Panc1 (cell line): ENCODE results near the gene OR6B2. TPM values are rescaled to one million over a fixed set of nuclear protein-coding genes. Genes with fewer than 3 reads are reported as not detected.

Experiments used
- ATAC-seq: fragments of 200-7000 bp; cut with Tn5 transposase; 2 replicates; pipeline ENCODE4 v1.9.1; 2020; ENCODE audit warnings: mild to moderate bottlenecking, moderate library complexity
- BruUV-seq: library from RNA; stranded (reverse); fragments of 400-500 nt; replicated peaks from 2 replicates; lab custom pipeline; 2021; lab: Mats Ljungman, UMichigan
- CTCF ChIA-PET: fragments of 300-600 bp; sonication (Branson Sonifier 250); formaldehyde crosslinking; loops from one replicate; lab custom pipeline; 2022; ENCODE audit warnings: antibody characterized with exemption; lab: Charles Lee
- POLR2A ChIA-PET: fragments of 300-600 bp; sonication (Branson Sonifier 250); formaldehyde crosslinking; loops from one replicate; lab custom pipeline; 2022; ENCODE audit warnings: antibody characterized with exemption; lab: Charles Lee
- DNase-seq: peaks from one replicate; pipeline ENCODE4 v3.0.0-alpha.2; 2010; ENCODE audit warnings: low read depth, low spot score
- H3K27ac ChIP-seq: 2 replicates; pipeline ENCODE4 v1.5.1; 2011; ENCODE audit warnings: mild to moderate bottlenecking, low read length, inconsistent platforms
- H3K27me3 ChIP-seq: fragments of 200-500 bp; sonication (Bioruptor generic); 2 replicates; pipeline ENCODE4 v1.6.0; 2014; ENCODE audit warnings: low read length, inconsistent platforms; ENCODE audit not compliant: control insufficient read depth, insufficient read depth
- H3K36me3 ChIP-seq: fragments of 200-500 bp; sonication (Bioruptor generic); 2 replicates; pipeline ENCODE4 v1.5.1; 2014; ENCODE audit warnings: inconsistent platforms, mild to moderate bottlenecking, low read length, moderate library complexity; ENCODE audit not compliant: control insufficient read depth, insufficient read depth
- H3K4me1 ChIP-seq: 2 replicates; pipeline ENCODE4 v1.5.1; 2011; ENCODE audit warnings: inconsistent platforms, mild to moderate bottlenecking, low read length, moderate library complexity; ENCODE audit not compliant: control insufficient read depth, insufficient read depth
- H3K4me3 ChIP-seq, 2 experiments: 2 replicates each; pipeline ENCODE4 v1.5.1; 2011 to 2012; ENCODE audit warnings: low read depth in 2 of 2, low read length in 2 of 2, mild to moderate bottlenecking in 2 of 2, inconsistent platforms in 1 of 2, moderate library complexity in 1 of 2
- H3K9me3 ChIP-seq: fragments of 200-500 bp; sonication (Bioruptor generic); 2 replicates; pipeline ENCODE4 v1.5.1; 2014; ENCODE audit warnings: low read depth, mild to moderate bottlenecking, inconsistent platforms, low read length, moderate library complexity; ENCODE audit not compliant: control insufficient read depth, insufficient read depth
- CTCF ChIP-seq: fragments of 450-650 bp; IDR thresholded peaks from 2 replicates; pipeline ENCODE4 v1.5.1; 2017; ENCODE audit warnings: mild to moderate bottlenecking
- POLR2AphosphoS5 ChIP-seq: IDR thresholded peaks from 2 replicates; pipeline ENCODE4 v1.6.1; 2012; ENCODE audit warnings: mild to moderate bottlenecking, low read depth, low read length, moderate library complexity
- REST ChIP-seq, 2 experiments: IDR thresholded peaks; 2 replicates each; pipeline ENCODE4 v1.6.1; 2011 to 2012; ENCODE audit warnings: low read depth in 2 of 2, control low read depth in 1 of 2, low read length in 1 of 2, mild to moderate bottlenecking in 1 of 2, moderate library complexity in 1 of 2; ENCODE audit not compliant: insufficient read depth in 1 of 2
- SIN3A ChIP-seq: IDR thresholded peaks from 2 replicates; pipeline ENCODE4 v1.6.1; 2012; ENCODE audit warnings: low read depth, mild to moderate bottlenecking, low read length, moderate library complexity, borderline replicate concordance; ENCODE audit not compliant: insufficient read depth
- TCF7L2 ChIP-seq: IDR thresholded peaks from 2 replicates; pipeline ENCODE4 v1.6.1; 2011; ENCODE audit warnings: mild to moderate bottlenecking, low read depth, low read length, inconsistent platforms
- in situ Hi-C: cut with HindIII; loops from 2 replicates; pipeline ENCODE4 v1.10.0; 2016; ENCODE audit warnings: low sequenced_read_pairs, low pct_unique_long_range_greater_than_20kb
- intact Hi-C: fragments of 100-400 bp; cut with micrococcal nuclease; formaldehyde crosslinking; loops from one replicate; pipeline ENCODE4 v1.10.0; 2022; ENCODE audit not compliant: unreplicated experiment
- total RNA-seq: library from RNA; stranded (reverse); gene quantifications from one replicate; pipeline ENCODE4 v1.2.1, GENCODE V29; 2021; ENCODE audit not compliant: unreplicated experiment

OR6B2 gene
- total RNA-seq, 1 experiment from 2014 or later = not detected

DNA sequence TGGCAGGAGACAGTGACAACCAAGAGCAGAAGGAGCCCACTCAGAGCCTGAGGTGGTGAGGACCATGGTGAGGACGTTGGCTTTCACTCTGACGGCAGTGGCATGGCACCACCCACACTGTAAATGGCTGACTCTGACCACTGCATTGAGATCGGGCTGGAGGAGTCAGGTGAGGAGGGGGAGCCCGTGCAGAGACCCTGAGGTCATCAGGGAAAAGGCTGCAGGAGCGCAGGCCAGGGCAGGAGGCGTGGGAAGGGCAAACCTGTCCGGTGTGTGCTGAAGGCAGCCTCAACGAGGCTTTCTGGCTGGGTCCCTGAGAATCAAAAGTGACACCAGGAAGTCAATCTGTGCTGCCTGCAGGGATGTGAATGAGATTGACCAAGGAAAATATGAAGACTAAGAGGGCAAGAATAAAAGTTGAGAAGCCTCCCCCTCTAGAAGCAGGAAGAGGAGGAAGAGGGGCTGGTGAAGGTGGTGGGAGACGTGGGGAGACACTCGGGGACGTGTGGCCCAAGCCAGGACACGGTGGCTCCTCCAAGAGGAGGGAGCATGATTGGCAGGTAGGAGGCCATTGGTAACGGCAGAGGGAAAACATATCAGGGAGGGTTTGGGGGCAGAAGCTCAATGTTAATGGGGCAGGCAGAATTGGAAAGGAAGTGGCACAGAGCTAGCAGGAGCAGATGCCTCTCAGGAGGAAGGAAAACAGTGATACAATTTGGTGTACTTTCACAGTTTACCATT is 25.1 kb upstream of the OR6B2 start:
- peak overlapping the region in 1 of 2 experiments; percentile 19; a peak in 1 of 4 replicates for H3K4me3 ChIP-seq
- POLR2A ChIA-PET = no interaction called here
- in situ Hi-C loops = no loop called here
- no peaks in the 10 kb centered on the region for H3K9me3 ChIP-seq
- no TSS peak for BruUV-seq
- no peaks in the 10 kb centered on the region for H3K36me3 ChIP-seq
- intact Hi-C loops = no loop called here
- TF ChIP-seq TCF7L2 (no peak), SIN3A (no peak)
- CTCF ChIA-PET = no interaction called here
- peaks cover 27% of the 10 kb centered on the region for H3K27me3 ChIP-seq
- no peak for DNase-seq
- no peak for ATAC-seq
- H3K4me1 ChIP-seq = no peaks in the 10 kb centered on the region
- no peak overlapping the region for H3K27ac ChIP-seq

- H3K9me3 ChIP-seq = no peaks in the 10 kb centered on the region
- H3K4me3 ChIP-seq = 0 out of 4 replicates have a peak within 1 kb of the TSS, but pooled peaks of 1 of the 2 experiments have one; percentile 14
- ChIA-PET POLR2A (no interaction called here), CTCF (no interaction called here)
- TF ChIP-seq POLR2AphosphoS5 = no peak
- no peak for TF ChIP-seq REST (IDR thresholded peaks at IDR 0.05; ENCODE audit: insufficient read depth in 1 of 2, low read depth in 2 of 2, low read length in 1 of 2)
- no peak for TF ChIP-seq CTCF
- TF ChIP-seq SIN3A = no peak
- no peak for TF ChIP-seq TCF7L2
- no peak within 1 kb of the TSS for H3K27ac ChIP-seq
- no TSS peak for BruUV-seq
- DNase-seq = no peak
- intact Hi-C loops = no loop called here
- in situ Hi-C loops = no loop called here
- peaks cover 36% of the 10 kb centered on the region for H3K27me3 ChIP-seq
- peak; percentile 61; the same call in 1 of the 2 replicates for ATAC-seq
- H3K4me1 ChIP-seq = no peaks in the 10 kb centered on the region
- no peaks in the 10 kb centered on the region for H3K36me3 ChIP-seq
Measured at GRCh38 chr2:240053173-240054155, 23.2 kb upstream of the OR6B2 start, which contains the start of gene OR6B3. OR6B3 (minus strand) TSS chr2:240053521.
